ENCODE results near the gene PHYKPL. TPM values are rescaled to one million over a fixed set of nuclear protein-coding genes. Genes with fewer than 3 reads are reported as not detected.

PHYKPL gene
- 144 TPM for total RNA-seq
- long read RNA-seq, transcript PHYKPL-201 (13 exons, 2,038 nt), result major isoform, 180 of 396 reads
- long read RNA-seq, partial matches to known transcripts, result 22 of 396 reads
- long read RNA-seq, other reads (novel, unspliced or antisense), result 194 of 396 reads

- peak; percentile 94 for DNase-seq (ENCODE audit: low spot score)
These were observed at the start of gene PHYKPL for GRCh38 chr5:178232124-178232919. PHYKPL (minus strand) TSS chr5:178232802; CDS start chr5:178232550, 252 bp downstream.

GRCh38 chr5:178282391-178282790 is 49.8 kb upstream of the PHYKPL start:
- DNase-seq (ENCODE audit: low spot score), result no peak

GRCh38 chr5:178281331-178281730 is 48.7 kb upstream of the PHYKPL start:
- no peak for DNase-seq (ENCODE audit: low spot score)

GRCh38 chr5:178280631-178281030 is 48.0 kb upstream of the PHYKPL start:
- DNase-seq (ENCODE audit: low spot score), result no peak

GRCh38 chr5:178279723-178280438 is 47.3 kb upstream of the PHYKPL start:
- DNase-seq (ENCODE audit: low spot score), result peak; percentile 93

GRCh38 chr5:178279026-178279722 is 46.6 kb upstream of the PHYKPL start:
- DNase-seq (ENCODE audit: low spot score), result no peak

- DNase-seq (ENCODE audit: low spot score), result no peak
These were observed 45.9 kb upstream of the PHYKPL start for GRCh38 chr5:178278358-178279023.

- DNase-seq (ENCODE audit: low spot score), result no peak
These were observed 45.3 kb upstream of the PHYKPL start for GRCh38 chr5:178277866-178278265.

GRCh38 chr5:178277346-178277745 is 44.7 kb upstream of the PHYKPL start:
- no peak for DNase-seq (ENCODE audit: low spot score)

GRCh38 chr5:178274781-178275537 is 42.4 kb upstream of the PHYKPL start:
- no peak for DNase-seq (ENCODE audit: low spot score)

GRCh38 chr5:178273665-178274541 is 41.3 kb upstream of the PHYKPL start:
- DNase-seq (ENCODE audit: low spot score), result no peak

GRCh38 chr5:178273041-178273440 is 40.4 kb upstream of the PHYKPL start:
- no peak for DNase-seq (ENCODE audit: low spot score)

- no peak for DNase-seq (ENCODE audit: low spot score)
These were observed 40.0 kb upstream of the PHYKPL start for GRCh38 chr5:178272591-178272990.

GRCh38 chr5:178271726-178272479 is 39.3 kb upstream of the PHYKPL start:
- DNase-seq (ENCODE audit: low spot score), result no peak

- no peak for DNase-seq (ENCODE audit: low spot score)
These were observed 38.6 kb upstream of the PHYKPL start for GRCh38 chr5:178271231-178271630.

GRCh38 chr5:178269499-178269898 is 36.9 kb upstream of the PHYKPL start:
- no peak for DNase-seq (ENCODE audit: low spot score)

GRCh38 chr5:178267876-178268275 is 35.3 kb upstream of the PHYKPL start:
- no peak for DNase-seq (ENCODE audit: low spot score)

GRCh38 chr5:178267245-178267644 is 34.6 kb upstream of the PHYKPL start:
- no peak for DNase-seq (ENCODE audit: low spot score)

- DNase-seq (ENCODE audit: low spot score), result no peak
These were observed 34.0 kb upstream of the PHYKPL start for GRCh38 chr5:178266581-178266980.
